Measurements from ENCODE around the gene ZNF536.

Gene ZNF536

DNA sequence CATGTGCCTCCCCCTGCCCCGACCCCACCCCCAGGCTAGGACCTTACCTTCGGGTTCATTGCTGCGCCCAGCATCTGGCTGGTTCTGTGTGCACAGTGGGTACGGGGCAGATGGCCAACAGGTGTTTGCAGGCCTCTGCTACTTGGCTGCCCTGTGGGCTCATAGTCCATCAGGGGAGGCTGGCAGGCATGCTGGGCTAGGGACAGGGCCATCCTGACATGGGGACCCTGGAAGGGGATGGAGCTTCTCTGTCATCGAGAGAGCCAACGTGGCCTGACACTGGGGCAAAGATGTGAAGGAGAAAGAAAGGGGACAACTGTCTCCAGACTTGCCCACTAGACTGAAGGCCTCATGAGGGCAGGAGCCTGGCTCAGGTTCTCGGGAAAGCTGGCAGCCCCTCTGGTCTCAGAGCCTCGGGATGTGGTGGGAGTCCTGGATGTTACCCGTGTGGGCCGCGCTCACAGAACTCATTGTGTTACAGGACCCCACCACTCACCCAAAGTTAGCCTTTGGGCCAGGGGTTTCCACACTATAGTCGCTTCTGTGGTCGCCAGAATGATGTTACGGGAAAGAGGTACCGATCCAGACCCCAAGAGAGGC lies 4.7 kb downstream of the ZNF536 start:
- no peak overlapping the region for H3K4me3 ChIP-seq (ENCODE audit: low read depth, low read length)
- TF ChIP-seq, protein P1, sequence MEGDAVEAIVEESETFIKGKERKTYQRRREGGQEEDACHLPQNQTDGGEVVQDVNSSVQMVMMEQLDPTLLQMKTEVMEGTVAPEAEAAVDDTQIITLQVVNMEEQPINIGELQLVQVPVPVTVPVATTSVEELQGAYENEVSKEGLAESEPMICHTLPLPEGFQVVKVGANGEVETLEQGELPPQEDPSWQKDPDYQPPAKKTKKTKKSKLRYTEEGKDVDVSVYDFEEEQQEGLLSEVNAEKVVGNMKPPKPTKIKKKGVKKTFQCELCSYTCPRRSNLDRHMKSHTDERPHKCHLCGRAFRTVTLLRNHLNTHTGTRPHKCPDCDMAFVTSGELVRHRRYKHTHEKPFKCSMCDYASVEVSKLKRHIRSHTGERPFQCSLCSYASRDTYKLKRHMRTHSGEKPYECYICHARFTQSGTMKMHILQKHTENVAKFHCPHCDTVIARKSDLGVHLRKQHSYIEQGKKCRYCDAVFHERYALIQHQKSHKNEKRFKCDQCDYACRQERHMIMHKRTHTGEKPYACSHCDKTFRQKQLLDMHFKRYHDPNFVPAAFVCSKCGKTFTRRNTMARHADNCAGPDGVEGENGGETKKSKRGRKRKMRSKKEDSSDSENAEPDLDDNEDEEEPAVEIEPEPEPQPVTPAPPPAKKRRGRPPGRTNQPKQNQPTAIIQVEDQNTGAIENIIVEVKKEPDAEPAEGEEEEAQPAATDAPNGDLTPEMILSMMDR (IDR thresholded peaks at IDR 0.05; ENCODE audit: borderline replicate concordance, insufficient read depth, low read depth, low read length), result no peak

DNA sequence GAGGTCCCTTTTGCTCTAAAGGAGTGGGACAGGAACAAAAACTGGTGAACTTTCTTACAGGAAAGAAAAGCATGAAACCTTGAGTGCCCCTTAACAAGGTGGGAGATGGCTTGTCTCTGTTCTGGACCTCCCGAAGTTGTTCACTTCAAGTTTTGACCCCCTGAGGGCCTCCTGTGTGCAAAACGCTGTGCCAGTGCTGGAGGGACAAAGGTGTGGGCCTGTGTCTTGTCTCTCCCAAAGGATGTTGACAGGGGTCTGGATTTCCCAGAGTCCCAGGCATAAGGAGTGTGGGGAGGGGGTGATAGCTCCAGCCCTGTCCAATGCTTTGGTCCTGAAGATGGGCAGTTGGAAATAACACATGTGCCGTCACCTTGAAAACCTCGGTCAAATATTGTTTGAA lies 6.5 kb downstream of the ZNF536 start:
- no peak overlapping the region for H3K4me3 ChIP-seq (ENCODE audit: low read depth, low read length)
- TF ChIP-seq, protein P1 (IDR thresholded peaks at IDR 0.05; ENCODE audit: borderline replicate concordance, insufficient read depth, low read depth, low read length), result no peak

DNA sequence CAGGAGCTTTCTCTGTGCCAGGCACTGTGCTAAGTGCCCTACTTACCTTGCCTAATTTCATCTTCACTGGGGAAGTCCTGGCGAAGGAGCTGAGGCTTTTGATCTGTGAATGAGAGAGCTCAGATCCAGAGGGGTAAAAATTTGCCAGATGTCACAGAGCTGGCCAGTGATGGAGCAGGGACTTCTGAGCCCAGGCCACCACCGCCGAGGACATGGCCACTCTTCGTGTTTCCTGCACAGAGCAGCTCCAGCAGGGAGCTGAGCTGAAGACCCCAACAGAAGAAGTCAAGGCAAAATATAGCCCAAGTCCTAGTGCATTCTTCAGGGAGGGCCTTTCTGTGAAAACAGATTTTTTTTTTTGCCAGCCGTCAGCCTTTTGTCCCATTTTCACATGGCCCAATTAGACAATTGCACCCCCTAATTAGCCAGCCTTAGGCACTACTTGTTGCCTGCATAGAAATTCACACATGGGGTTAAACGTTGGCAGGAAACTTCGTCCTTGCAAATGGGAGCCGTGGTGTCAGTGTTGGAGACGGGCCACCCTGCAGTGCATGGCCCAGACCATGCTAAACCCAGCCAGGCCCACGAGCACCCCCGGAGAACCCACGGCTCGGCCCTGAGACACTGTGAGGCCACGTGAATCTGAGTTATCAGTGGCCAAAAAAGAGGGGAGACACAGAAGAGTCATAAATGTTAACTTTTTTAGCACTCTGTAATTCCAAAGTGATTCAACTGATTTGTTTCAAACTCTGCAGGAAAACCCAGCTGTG lies 7.8 kb downstream of the ZNF536 start:
- TF ChIP-seq, protein P1 (IDR thresholded peaks at IDR 0.05; ENCODE audit: borderline replicate concordance, insufficient read depth, low read depth, low read length), result no peak
- H3K4me3 ChIP-seq (ENCODE audit: low read depth, low read length), result no peak overlapping the region

DNA sequence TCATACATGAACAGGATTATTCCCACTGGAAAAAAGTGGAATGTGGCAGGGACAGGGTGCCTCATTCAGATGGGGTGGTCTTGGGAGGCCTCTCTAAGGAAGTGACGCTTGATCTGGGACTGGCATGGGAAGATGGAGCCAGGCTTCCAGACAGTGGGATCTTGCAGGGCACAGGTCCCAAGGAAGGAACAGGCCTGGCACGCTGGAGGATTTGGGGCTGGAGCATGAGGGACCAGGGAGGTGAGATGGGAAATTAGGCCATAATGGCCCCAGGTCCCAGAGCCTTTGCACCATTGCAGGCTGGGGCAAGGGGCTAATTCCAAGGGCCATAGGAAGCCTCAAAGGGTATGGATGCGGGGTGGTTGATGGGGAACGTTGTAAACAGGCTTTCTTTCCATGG lies 9.2 kb downstream of the ZNF536 start:
- TF ChIP-seq, protein P1 (IDR thresholded peaks at IDR 0.05; ENCODE audit: borderline replicate concordance, insufficient read depth, low read depth, low read length), result no peak
- H3K4me3 ChIP-seq (ENCODE audit: low read depth, low read length), result no peak overlapping the region

DNA sequence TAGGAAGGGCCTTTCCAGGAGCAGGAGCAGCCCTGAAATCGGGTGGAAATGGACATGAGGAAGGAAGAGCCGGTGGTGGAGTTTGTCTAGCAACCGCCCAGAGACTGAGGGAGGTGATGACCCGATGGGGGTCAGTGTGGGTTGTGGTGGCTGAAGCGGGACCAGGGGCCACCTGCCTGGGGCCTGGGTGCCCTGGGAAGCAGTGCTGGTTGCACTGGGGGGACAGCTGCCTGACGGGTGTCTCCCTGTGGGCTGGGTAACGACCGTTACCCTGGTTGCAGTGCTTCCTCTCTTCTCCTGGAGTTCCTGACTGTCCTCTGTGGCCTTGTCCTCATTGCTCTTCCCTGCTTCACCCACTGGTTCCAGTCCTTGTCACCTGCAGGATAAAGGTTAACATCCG lies 13.0 kb downstream of the ZNF536 start:
- no peak overlapping the region for H3K4me3 ChIP-seq (ENCODE audit: low read depth, low read length)
- TF ChIP-seq, protein P1 (IDR thresholded peaks at IDR 0.05; ENCODE audit: borderline replicate concordance, insufficient read depth, low read depth, low read length), result no peak

DNA sequence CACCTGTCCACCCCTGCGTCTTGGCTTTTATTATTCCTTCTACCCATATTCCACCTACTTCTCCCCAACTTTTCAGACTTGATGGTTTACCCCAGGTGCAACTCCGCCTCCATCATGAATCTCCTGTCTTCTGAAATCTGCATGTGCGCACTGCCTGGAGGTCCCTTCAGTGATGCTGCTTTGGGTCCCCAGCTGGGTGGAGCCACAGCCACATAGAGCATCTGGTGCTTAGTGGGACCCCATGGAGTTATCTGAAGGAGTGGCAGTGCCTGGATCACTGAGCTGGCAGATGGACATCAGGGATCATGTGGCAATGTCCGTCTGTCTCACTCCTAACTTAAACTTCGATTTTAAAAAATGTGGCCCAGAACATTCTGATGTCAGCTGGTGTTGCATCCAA lies 13.5 kb downstream of the ZNF536 start:
- TF ChIP-seq, protein P1 (IDR thresholded peaks at IDR 0.05; ENCODE audit: borderline replicate concordance, insufficient read depth, low read depth, low read length), result no peak

More for the DNA sequence above, 13.5 kb downstream of the ZNF536 start:
- no peak overlapping the region for H3K4me3 ChIP-seq (ENCODE audit: low read depth, low read length)
